Measurements from ENCODE around the gene NUBPL. TPM values are rescaled to one million over a fixed set of nuclear protein-coding genes. Genes with fewer than 3 reads are reported as not detected.
A peak's percentile ranks its signal among the peaks of the same experiment; 100 is the strongest.

NUBPL gene
- total RNA-seq, 5 donors from 2014 or later (not counting 1 experiment from before 2014, with no cell fraction given), result 6.8 to 11.0 (median 10.2) TPM

- Mint-ChIP-seq H3K4me3 (no peak overlapping the region), H3K27ac (no peak overlapping the region), H3K36me3 (peaks cover 26% of the 10 kb centered on the region), H3K4me1 (peaks cover 16 to 20% (median 19%) of the 10 kb centered on the region in 3 donors), H3K27me3 (no peaks in the 10 kb centered on the region), H3K9me3 (no peaks in the 10 kb centered on the region)
- H3K36me3 ChIP-seq (ENCODE audit: control insufficient read depth in 2 of 2, extremely low read depth in 1 of 2, insufficient read depth in 1 of 2, low read length in 1 of 2), result peaks cover 0 to 9% of the 10 kb centered on the region in 2 donors
- H3K27ac ChIP-seq (ENCODE audit: low read length), result no peak overlapping the region
- no peak overlapping the region for H3K4me3 ChIP-seq (ENCODE audit: control insufficient read depth in 1 of 2, extremely low read depth in 1 of 2, low read length in 1 of 2)
- ChIA-PET POLR2A (no interaction called here), CTCF (no interaction called here)
- WGBS (ENCODE audit: insufficient coverage), result 100% methylated on average over 1 of the region's 5 CpGs
- no peak for DNase-seq
- no peaks in the 10 kb centered on the region for H3K27me3 ChIP-seq (replicated peaks in 1 of 2; ENCODE audit: control insufficient read depth in 2 of 2, extremely low read depth in 1 of 2, insufficient read depth in 2 of 2, low read length in 1 of 2)
- ATAC-seq (replicated peaks in 1 of 4), result peak in 2 of 4 experiments; percentile 37 to 40
- no peaks in the 10 kb centered on the region for H3K9me3 ChIP-seq
- no peaks in the 10 kb centered on the region for H3K4me1 ChIP-seq (ENCODE audit: control insufficient read depth in 1 of 2, extremely low read depth in 1 of 2, insufficient read depth in 2 of 2, low read length in 2 of 2)
Observed at GRCh38 chr14:31568161-31568560, 7.0 kb downstream of the NUBPL start.

- CTCF ChIA-PET, result no interaction called here
- POLR2A ChIA-PET, result no interaction called here
Observed at GRCh38 chr14:31568671-31569070, 7.5 kb downstream of the NUBPL start.

GRCh38 chr14:31572955-31573354, 11.8 kb downstream of the NUBPL start:
- ChIA-PET CTCF (no interaction called here), POLR2A (no interaction called here)
- Mint-ChIP-seq H3K36me3 (peaks cover 42% of the 10 kb centered on the region), H3K9me3 (no peaks in the 10 kb centered on the region), H3K4me3 (no peak overlapping the region), H3K4me1 (peaks cover 1 to 10% (median 2%) of the 10 kb centered on the region in 3 donors), H3K27ac (no peak overlapping the region), H3K27me3 (no peaks in the 10 kb centered on the region)
- H3K27ac ChIP-seq (ENCODE audit: low read length), result no peak overlapping the region
- ATAC-seq (replicated peaks in 1 of 4) (no peak), DNase-seq (no peak)
- no peak overlapping the region for H3K4me3 ChIP-seq (ENCODE audit: control insufficient read depth in 1 of 2, extremely low read depth in 1 of 2, low read length in 1 of 2)
- peaks cover 0 to 9% of the 10 kb centered on the region in 2 donors for H3K36me3 ChIP-seq (ENCODE audit: control insufficient read depth in 2 of 2, extremely low read depth in 1 of 2, insufficient read depth in 1 of 2, low read length in 1 of 2)
- WGBS (ENCODE audit: insufficient coverage), result no CpG with 5 or more reads among the region's 2 CpGs
- no peaks in the 10 kb centered on the region for H3K9me3 ChIP-seq
- no peaks in the 10 kb centered on the region for H3K4me1 ChIP-seq (ENCODE audit: control insufficient read depth in 1 of 2, extremely low read depth in 1 of 2, insufficient read depth in 2 of 2, low read length in 2 of 2)
- H3K27me3 ChIP-seq (replicated peaks in 1 of 2; ENCODE audit: control insufficient read depth in 2 of 2, extremely low read depth in 1 of 2, insufficient read depth in 2 of 2, low read length in 1 of 2), result no peaks in the 10 kb centered on the region

More at GRCh38 chr14:31568671-31569070, 7.5 kb downstream of the NUBPL start:
- Histone ChIP-seq H3K27ac (ENCODE audit: low read length) (no peak overlapping the region), H3K9me3 (no peaks in the 10 kb centered on the region), H3K4me3 (ENCODE audit: control insufficient read depth in 1 of 2, extremely low read depth in 1 of 2, low read length in 1 of 2) (no peak overlapping the region), H3K36me3 (ENCODE audit: control insufficient read depth in 2 of 2, extremely low read depth in 1 of 2, insufficient read depth in 1 of 2, low read length in 1 of 2) (peaks cover 0 to 9% of the 10 kb centered on the region in 2 donors), H3K4me1 (ENCODE audit: control insufficient read depth in 1 of 2, extremely low read depth in 1 of 2, insufficient read depth in 2 of 2, low read length in 2 of 2) (no peaks in the 10 kb centered on the region), H3K27me3 (replicated peaks in 1 of 2; ENCODE audit: control insufficient read depth in 2 of 2, extremely low read depth in 1 of 2, insufficient read depth in 2 of 2, low read length in 1 of 2) (no peaks in the 10 kb centered on the region)
- H3K36me3 Mint-ChIP-seq, result peaks cover 31% of the 10 kb centered on the region
- no peaks in the 10 kb centered on the region for H3K9me3 Mint-ChIP-seq
- DNase-seq (no peak), ATAC-seq (replicated peaks in 1 of 4) (no peak)
- no peak overlapping the region for H3K4me3 Mint-ChIP-seq
- no peaks in the 10 kb centered on the region for H3K27me3 Mint-ChIP-seq
- peaks cover 12 to 19% (median 14%) of the 10 kb centered on the region in 3 donors for H3K4me1 Mint-ChIP-seq
- WGBS (ENCODE audit: insufficient coverage), result no CpG with 5 or more reads among the region's 1 CpG
- no peak overlapping the region for H3K27ac Mint-ChIP-seq

GRCh38 chr14:31576949-31577348, 15.7 kb downstream of the NUBPL start:
- H3K4me3 Mint-ChIP-seq, result no peak overlapping the region
- peaks cover 38% of the 10 kb centered on the region for H3K36me3 Mint-ChIP-seq
- ChIA-PET CTCF (no interaction called here), POLR2A (no interaction called here)
- Histone ChIP-seq H3K27ac (ENCODE audit: low read length) (no peak overlapping the region), H3K4me1 (ENCODE audit: control insufficient read depth in 1 of 2, extremely low read depth in 1 of 2, insufficient read depth in 2 of 2, low read length in 2 of 2) (no peaks in the 10 kb centered on the region), H3K9me3 (no peaks in the 10 kb centered on the region), H3K36me3 (ENCODE audit: control insufficient read depth in 2 of 2, extremely low read depth in 1 of 2, insufficient read depth in 1 of 2, low read length in 1 of 2) (peaks cover 0 to 9% of the 10 kb centered on the region in 2 donors), H3K27me3 (replicated peaks in 1 of 2; ENCODE audit: control insufficient read depth in 2 of 2, extremely low read depth in 1 of 2, insufficient read depth in 2 of 2, low read length in 1 of 2) (no peaks in the 10 kb centered on the region), H3K4me3 (ENCODE audit: control insufficient read depth in 1 of 2, extremely low read depth in 1 of 2, low read length in 1 of 2) (no peak overlapping the region)
- no CpG with 5 or more reads among the region's 1 CpG for WGBS (ENCODE audit: insufficient coverage)
- ATAC-seq (replicated peaks in 1 of 4) (no peak), DNase-seq (no peak)
- H3K27me3 Mint-ChIP-seq, result no peaks in the 10 kb centered on the region
- peaks cover 5 to 10% (median 10%) of the 10 kb centered on the region in 3 donors for H3K4me1 Mint-ChIP-seq
- H3K9me3 Mint-ChIP-seq, result no peaks in the 10 kb centered on the region
- no peak overlapping the region for H3K27ac Mint-ChIP-seq

GRCh38 chr14:31578266-31578665, 17.1 kb downstream of the NUBPL start:
- ATAC-seq (replicated peaks in 1 of 4) (no peak), DNase-seq (no peak)
- no peak overlapping the region for H3K27ac ChIP-seq (ENCODE audit: low read length)
- no peak overlapping the region for H3K4me3 ChIP-seq (ENCODE audit: control insufficient read depth in 1 of 2, extremely low read depth in 1 of 2, low read length in 1 of 2)
- ChIA-PET CTCF (no interaction called here), POLR2A (interaction anchor here (0.6 to 0.8 kb wide), 2 partner anchors 9 to 130 kb away, joined by 3 to 4 read pairs; no protein-coding TSS in a partner anchor)
- no peaks in the 10 kb centered on the region for H3K4me1 ChIP-seq (ENCODE audit: control insufficient read depth in 1 of 2, extremely low read depth in 1 of 2, insufficient read depth in 2 of 2, low read length in 2 of 2)
- peaks cover 0 to 6% of the 10 kb centered on the region in 2 donors for H3K36me3 ChIP-seq (ENCODE audit: control insufficient read depth in 2 of 2, extremely low read depth in 1 of 2, insufficient read depth in 1 of 2, low read length in 1 of 2)
- WGBS (ENCODE audit: insufficient coverage), result 50% methylated on average over 2 of the region's 3 CpGs
- no peaks in the 10 kb centered on the region for H3K27me3 ChIP-seq (replicated peaks in 1 of 2; ENCODE audit: control insufficient read depth in 2 of 2, extremely low read depth in 1 of 2, insufficient read depth in 2 of 2, low read length in 1 of 2)
- peaks cover 34% of the 10 kb centered on the region for H3K36me3 Mint-ChIP-seq
- H3K9me3 Mint-ChIP-seq, result no peaks in the 10 kb centered on the region
- H3K4me3 Mint-ChIP-seq, result no peak overlapping the region
- H3K4me1 Mint-ChIP-seq, result peaks cover 5 to 10% (median 10%) of the 10 kb centered on the region in 3 donors
- H3K27ac Mint-ChIP-seq, result no peak overlapping the region
- no peaks in the 10 kb centered on the region for H3K9me3 ChIP-seq
- no peaks in the 10 kb centered on the region for H3K27me3 Mint-ChIP-seq

GRCh38 chr14:31578792-31579501, 17.7 kb downstream of the NUBPL start:
- Histone ChIP-seq H3K36me3 (ENCODE audit: control insufficient read depth in 2 of 2, extremely low read depth in 1 of 2, insufficient read depth in 1 of 2, low read length in 1 of 2) (peaks cover 0 to 6% of the 10 kb centered on the region in 2 donors), H3K27me3 (replicated peaks in 1 of 2; ENCODE audit: control insufficient read depth in 2 of 2, extremely low read depth in 1 of 2, insufficient read depth in 2 of 2, low read length in 1 of 2) (no peaks in the 10 kb centered on the region), H3K4me3 (ENCODE audit: control insufficient read depth in 1 of 2, extremely low read depth in 1 of 2, low read length in 1 of 2) (no peak overlapping the region), H3K9me3 (no peaks in the 10 kb centered on the region), H3K27ac (ENCODE audit: low read length) (no peak overlapping the region), H3K4me1 (ENCODE audit: control insufficient read depth in 1 of 2, extremely low read depth in 1 of 2, insufficient read depth in 2 of 2, low read length in 2 of 2) (no peaks in the 10 kb centered on the region)
- ChIA-PET POLR2A (interaction anchor here (0.6 to 0.8 kb wide), 2 partner anchors 8 to 131 kb away, joined by 3 to 4 read pairs; no protein-coding TSS in a partner anchor), CTCF (interaction anchor here in 1 of 2 donors (1.1 kb wide), 1 partner anchor 11 kb away, joined by 3 read pairs; no protein-coding TSS in a partner anchor)
- no peaks in the 10 kb centered on the region for H3K27me3 Mint-ChIP-seq
- 100% methylated on average over 3 of the region's 7 CpGs for WGBS (ENCODE audit: insufficient coverage)
- DNase-seq (no peak), ATAC-seq (replicated peaks in 1 of 4) (no peak)
- H3K4me1 Mint-ChIP-seq, result peaks cover 5 to 10% (median 10%) of the 10 kb centered on the region in 3 donors
- H3K36me3 Mint-ChIP-seq, result peaks cover 32% of the 10 kb centered on the region
- H3K9me3 Mint-ChIP-seq, result no peaks in the 10 kb centered on the region
- no peak overlapping the region for H3K4me3 Mint-ChIP-seq
- H3K27ac Mint-ChIP-seq, result no peak overlapping the region
